Osteoblast (primary cell): ENCODE data around the gene STK33. TPM values are rescaled to one million over a fixed set of nuclear protein-coding genes. Genes with fewer than 3 reads are reported as not detected.
A peak's percentile ranks its signal among the peaks of the same experiment; 100 is the strongest.

Experiments used
- DNase-seq: peaks from one replicate; pipeline ENCODE4 v3.0.0; 2011; ENCODE audit warnings: low spot score, mixed read lengths; ENCODE audit not compliant: insufficient read length; ENCODE audit errors: missing footprints
- H2AFZ ChIP-seq: 2 replicates; pipeline ENCODE4 v1.6.0; 2011; ENCODE audit warnings: mild to moderate bottlenecking, low read length
- H3K27ac ChIP-seq: 2 replicates; pipeline ENCODE4 v1.5.1; 2011; ENCODE audit warnings: mild to moderate bottlenecking, low read depth, low read length, moderate library complexity
- H3K27me3 ChIP-seq: 2 replicates; pipeline ENCODE4 v1.6.0; 2012; ENCODE audit warnings: mild to moderate bottlenecking, control low read depth, inconsistent platforms, low read length, moderate library complexity; ENCODE audit not compliant: insufficient read depth
- H3K36me3 ChIP-seq: 2 replicates; pipeline ENCODE4 v1.5.1; 2011; ENCODE audit warnings: mild to moderate bottlenecking, low read length, control low read depth, moderate library complexity; ENCODE audit not compliant: insufficient read depth
- H3K4me1 ChIP-seq: 2 replicates; pipeline ENCODE4 v1.5.1; 2011; ENCODE audit warnings: mild to moderate bottlenecking, low read length, control low read depth, moderate library complexity; ENCODE audit not compliant: insufficient read depth
- H3K4me2 ChIP-seq: 2 replicates; pipeline ENCODE4 v1.6.0; 2011; ENCODE audit warnings: mild to moderate bottlenecking, low read length; ENCODE audit not compliant: insufficient read depth
- H3K4me3 ChIP-seq: fragments of 200-600 bp; sonication (generic); 3 replicates; pipeline ENCODE4 v1.5.1; 2012; ENCODE audit warnings: mild to moderate bottlenecking, low read length, inconsistent platforms; ENCODE audit not compliant: insufficient read depth
- H3K79me2 ChIP-seq: 2 replicates; pipeline ENCODE4 v1.6.0; 2012; ENCODE audit warnings: mild to moderate bottlenecking, low read length, control low read depth, inconsistent platforms; ENCODE audit not compliant: insufficient read depth
- H3K9me3 ChIP-seq: 2 replicates; pipeline ENCODE4 v1.5.1; 2011; ENCODE audit warnings: low read depth, low read length, control low read depth
- H4K20me1 ChIP-seq: 2 replicates; pipeline ENCODE4 v1.6.0; 2012; ENCODE audit warnings: mild to moderate bottlenecking, low read length, control low read depth; ENCODE audit not compliant: insufficient read depth
- CTCF ChIP-seq: IDR thresholded peaks from 2 replicates; pipeline ENCODE4 v1.5.1; 2011; ENCODE audit warnings: mild to moderate bottlenecking, low read depth, low read length, moderate library complexity; ENCODE audit errors: extremely low read depth
- total RNA-seq: library from RNA; depleted of rRNA; stranded (reverse); fragments of >200 nt; gene quantifications from 2 replicates; pipeline ENCODE4 v1.2.3, GENCODE V29; 2012

Gene STK33
- total RNA-seq, 1 donor: 0.72 TPM

GRCh38 chr11:8612522-8612921 is 18.5 kb upstream of the STK33 start:
- H3K36me3 ChIP-seq: peaks cover 6% of the 10 kb centered on the region
- H2AFZ ChIP-seq: no peak overlapping the region
- no peak overlapping the region for H3K27ac ChIP-seq
- H3K27me3 ChIP-seq: no peaks in the 10 kb centered on the region
- peaks cover 4% of the 10 kb centered on the region for H3K4me1 ChIP-seq
- no peak for TF ChIP-seq CTCF
- H3K79me2 ChIP-seq: no peaks in the 10 kb centered on the region
- DNase-seq: no peak
- no peaks in the 10 kb centered on the region for H3K9me3 ChIP-seq
- H3K4me3 ChIP-seq: no peak overlapping the region
- H3K4me2 ChIP-seq: no peak overlapping the region
- H4K20me1 ChIP-seq: no peaks in the 10 kb centered on the region

GRCh38 chr11:8610532-8611116 is 16.6 kb upstream of the STK33 start:
- no peaks in the 10 kb centered on the region for H4K20me1 ChIP-seq
- no peak overlapping the region for H3K4me2 ChIP-seq
- peaks cover 4% of the 10 kb centered on the region for H3K4me1 ChIP-seq
- DNase-seq: no peak
- H3K4me3 ChIP-seq: no peak overlapping the region
- no peak overlapping the region for H3K27ac ChIP-seq
- no peak for TF ChIP-seq CTCF
- H3K9me3 ChIP-seq: no peaks in the 10 kb centered on the region
- H3K36me3 ChIP-seq: no peaks in the 10 kb centered on the region
- no peak overlapping the region for H2AFZ ChIP-seq
- H3K27me3 ChIP-seq: no peaks in the 10 kb centered on the region
- H3K79me2 ChIP-seq: no peaks in the 10 kb centered on the region

- H3K4me2 ChIP-seq: no peak overlapping the region
Measured at GRCh38 chr11:8608652-8609051, 14.6 kb upstream of the STK33 start.

More at GRCh38 chr11:8608652-8609051, 14.6 kb upstream of the STK33 start:
- Histone ChIP-seq H4K20me1 (no peaks in the 10 kb centered on the region), H3K36me3 (no peaks in the 10 kb centered on the region), H2AFZ (peak overlapping the region; percentile 37), H3K79me2 (no peaks in the 10 kb centered on the region), H3K4me3 (no peak overlapping the region), H3K9me3 (no peaks in the 10 kb centered on the region), H3K27me3 (no peaks in the 10 kb centered on the region), H3K4me1 (peaks cover 13% of the 10 kb centered on the region), H3K27ac (no peak overlapping the region)
- no peak for TF ChIP-seq CTCF
- no peak for DNase-seq
